GM12891 (cell line): Measurements from ENCODE around the gene MS4A10.

ENCODE experiments used
- PAX5 ChIP-seq: IDR thresholded peaks from 2 replicates; pipeline ENCODE4 v1.6.1; 2011; ENCODE audit warnings: low read length, moderate library complexity, mild to moderate bottlenecking; ENCODE audit not compliant: insufficient read depth, severe bottlenecking
- POLR2A ChIP-seq: IDR thresholded peaks from 2 replicates; pipeline ENCODE4 v1.6.1; 2011; ENCODE audit warnings: low read depth, low read length, control low read depth
- POLR2AphosphoS5 ChIP-seq: IDR thresholded peaks from 2 replicates; pipeline ENCODE4 v1.6.1; 2011; ENCODE audit warnings: low read depth, low read length, control low read depth
- POU2F2 ChIP-seq: IDR thresholded peaks from 2 replicates; pipeline ENCODE4 v1.6.1; 2011; ENCODE audit warnings: low read depth, mild to moderate bottlenecking, control low read depth, low read length, moderate library complexity
- SPI1 ChIP-seq: IDR thresholded peaks from 2 replicates; pipeline ENCODE4 v1.6.1; 2011; ENCODE audit warnings: low read depth, low read length, control low read depth
- TAF1 ChIP-seq: IDR thresholded peaks from 2 replicates; pipeline ENCODE4 v1.6.1; 2011; ENCODE audit warnings: low read depth, low read length, control low read depth

DNA sequence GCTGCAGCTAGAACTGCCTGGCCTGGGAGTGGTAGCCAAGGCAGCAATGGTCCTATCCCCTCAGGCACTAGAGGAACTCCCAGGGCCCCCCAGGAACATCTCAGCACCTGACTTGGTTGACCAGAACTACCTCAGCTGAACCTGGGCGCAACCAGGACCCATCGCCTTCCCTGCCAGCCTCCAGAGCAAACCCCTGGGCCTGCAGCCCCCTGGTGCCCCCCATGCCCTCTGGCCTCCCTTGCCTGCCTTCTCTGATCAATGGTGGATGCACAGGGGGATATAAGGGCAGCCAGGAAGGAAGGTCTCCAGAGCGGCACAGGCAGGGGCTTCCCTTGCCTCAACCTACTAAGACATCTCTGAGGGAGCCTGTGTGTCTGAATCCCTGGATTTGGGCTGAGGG lies 13.5 kb downstream of the MS4A10 start:
- TF ChIP-seq POLR2A (no peak), TAF1 (no peak), SPI1 (no peak), POLR2AphosphoS5 (no peak), PAX5 (no peak), POU2F2 (no peak)
